GM12891 (cell line): ENCODE measurements around the gene IPO9.
"Not testable (repeated sequence)": the region's sequence is repeated elsewhere in the genome, so short reads cannot be mapped to it uniquely, and the experiment has no call there.

ENCODE experiments used
- DNase-seq: peaks from one replicate; pipeline ENCODE4 v3.0.0; 2011; ENCODE audit warnings: low spot score; ENCODE audit not compliant: insufficient read length
- FAIRE-seq: peaks from 2 replicates; lab custom pipeline; 2011; peaks lifted over from hg19 to GRCh38; lab: Jason Lieb, UNC
- PAX5 ChIP-seq: IDR thresholded peaks from 2 replicates; pipeline ENCODE4 v1.6.1; 2011; ENCODE audit warnings: low read length, moderate library complexity, mild to moderate bottlenecking; ENCODE audit not compliant: insufficient read depth, severe bottlenecking
- POLR2A ChIP-seq: IDR thresholded peaks from 2 replicates; pipeline ENCODE4 v1.6.1; 2011; ENCODE audit warnings: low read depth, low read length, control low read depth
- POLR2AphosphoS5 ChIP-seq: IDR thresholded peaks from 2 replicates; pipeline ENCODE4 v1.6.1; 2011; ENCODE audit warnings: low read depth, low read length, control low read depth
- POU2F2 ChIP-seq: IDR thresholded peaks from 2 replicates; pipeline ENCODE4 v1.6.1; 2011; ENCODE audit warnings: low read depth, mild to moderate bottlenecking, control low read depth, low read length, moderate library complexity
- SPI1 ChIP-seq: IDR thresholded peaks from 2 replicates; pipeline ENCODE4 v1.6.1; 2011; ENCODE audit warnings: low read depth, low read length, control low read depth
- TAF1 ChIP-seq: IDR thresholded peaks from 2 replicates; pipeline ENCODE4 v1.6.1; 2011; ENCODE audit warnings: low read depth, low read length, control low read depth

Gene IPO9

DNA sequence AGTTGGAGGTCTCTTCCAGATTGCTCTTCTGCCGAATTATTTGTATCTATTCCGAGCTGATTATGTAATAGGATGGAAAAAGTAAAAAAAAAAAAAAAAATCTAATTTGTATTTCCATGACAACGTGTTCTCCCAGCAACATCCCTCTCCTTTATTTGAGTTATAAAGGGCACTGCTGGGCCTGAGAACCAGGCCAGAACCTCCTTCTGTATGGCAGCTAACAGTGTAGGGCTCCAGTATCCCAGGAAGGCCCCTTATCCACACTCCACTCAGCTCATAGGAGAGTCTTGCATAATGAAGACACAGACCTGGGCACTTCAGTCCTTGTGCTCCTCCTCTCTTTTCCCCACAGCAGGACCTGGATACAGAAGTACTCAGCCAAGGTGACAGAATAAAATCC, 3.7 kb upstream of the IPO9 start:
- no peak for DNase-seq
- TF ChIP-seq SPI1 (no peak), POLR2AphosphoS5 (no peak), POLR2A (no peak), POU2F2 (no peak), PAX5 (no peak), TAF1 (no peak)
- FAIRE-seq = no peak

- FAIRE-seq = no peak
- TF ChIP-seq SPI1 (no peak), POLR2AphosphoS5 (no peak), PAX5 (no peak)
- DNase-seq = no peak
Measured at GRCh38 chr1:201826830-201827229, 2.1 kb upstream of the IPO9 start.

GRCh38 chr1:201827321-201828216, 1.4 kb upstream of the IPO9 start:
- FAIRE-seq (no peak), DNase-seq (no peak)
- no peak for TF ChIP-seq POLR2A
- TF ChIP-seq SPI1 = no peak
- no peak for TF ChIP-seq POU2F2
- no peak for TF ChIP-seq PAX5
- no peak for TF ChIP-seq TAF1
- no peak for TF ChIP-seq POLR2AphosphoS5

GRCh38 chr1:201828217-201828819, 639 bp upstream of the IPO9 start:
- no peak for FAIRE-seq
- no peak for DNase-seq
- TF ChIP-seq POU2F2 = no peak

- TF ChIP-seq POLR2AphosphoS5 (no peak), TAF1 (no peak), POU2F2 (no peak), PAX5 (no peak), POLR2A (no peak), SPI1 (no peak)
- FAIRE-seq = no peak
- DNase-seq = no peak
Measured at GRCh38 chr1:201831371-201831770, 2.4 kb downstream of the IPO9 start.

DNA sequence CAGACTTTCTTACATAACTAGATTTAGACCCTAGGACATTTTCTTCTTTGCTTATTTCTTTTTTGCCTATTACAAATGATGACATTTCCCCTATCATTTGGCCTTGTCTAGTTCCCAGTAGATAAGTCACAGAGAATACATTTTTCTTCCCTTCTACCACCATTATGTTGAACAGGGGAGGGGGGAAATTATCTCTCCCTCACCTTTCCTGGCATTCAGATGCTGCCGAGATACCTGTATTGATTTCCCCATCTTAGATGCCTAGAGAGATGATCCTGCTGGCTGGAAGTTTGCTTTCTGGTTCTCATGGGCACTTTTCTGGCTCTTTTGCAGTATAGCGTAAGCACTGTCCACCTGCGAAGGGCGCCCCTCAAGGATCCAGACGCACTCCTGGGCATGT, 5.7 kb downstream of the IPO9 start:
- no peak for TF ChIP-seq PAX5
- FAIRE-seq = no peak
- DNase-seq = no peak

DNA sequence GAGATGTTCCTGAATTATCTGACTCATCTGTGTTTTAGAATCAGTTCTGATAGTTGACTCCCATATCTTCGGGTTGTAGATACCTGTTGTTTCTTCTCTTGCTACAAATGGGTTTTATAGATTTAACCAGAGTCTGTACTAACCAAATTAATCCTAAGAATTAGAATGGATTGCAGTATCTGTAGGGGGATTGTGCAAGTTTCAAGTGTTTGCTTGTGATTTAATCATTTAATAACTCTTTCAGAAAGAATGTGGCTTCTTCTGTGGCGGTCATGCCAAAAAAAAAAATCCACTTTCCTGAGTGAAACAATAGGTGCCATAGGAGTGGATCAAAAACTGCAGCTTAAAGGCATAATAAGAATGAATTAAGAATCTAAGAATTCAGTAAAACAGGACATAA, 9.4 kb downstream of the IPO9 start:
- FAIRE-seq = no peak
- no peak for TF ChIP-seq PAX5
- no peak for TF ChIP-seq TAF1
- TF ChIP-seq POLR2AphosphoS5 = no peak
- no peak for TF ChIP-seq POU2F2
- TF ChIP-seq SPI1 = no peak
- TF ChIP-seq POLR2A = no peak

DNA sequence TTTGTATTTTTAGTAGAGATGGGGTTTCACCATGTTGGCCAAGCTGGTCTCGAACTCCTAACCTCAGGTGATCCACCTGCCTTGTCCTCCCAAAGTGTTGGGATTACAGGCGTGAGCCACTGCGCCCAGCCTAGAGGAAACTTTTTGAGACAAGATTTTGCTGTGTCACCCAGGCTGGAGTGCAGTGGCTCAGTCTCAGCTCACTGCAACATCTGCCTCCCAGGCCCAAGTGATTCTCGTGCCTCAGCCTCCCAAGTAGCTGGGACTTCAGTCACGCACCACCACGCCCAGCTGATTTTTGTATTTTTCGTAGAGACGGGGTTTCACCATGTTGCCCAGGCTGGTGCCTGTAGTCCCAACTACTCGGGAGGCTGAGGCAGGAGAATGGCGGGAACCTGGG, 10.1 kb downstream of the IPO9 start:
- DNase-seq, FAIRE-seq: not testable (repeated sequence)

More for the DNA sequence above, 9.4 kb downstream of the IPO9 start:
- no peak for DNase-seq

- no peak for DNase-seq
- TF ChIP-seq POLR2AphosphoS5 (no peak), POLR2A (no peak), TAF1 (no peak), PAX5 (no peak), SPI1 (no peak), POU2F2 (no peak)
- FAIRE-seq = no peak
Measured at GRCh38 chr1:201840055-201840454, 11.1 kb downstream of the IPO9 start.

- no peak for FAIRE-seq
- no peak for TF ChIP-seq SPI1
- no peak for TF ChIP-seq TAF1
- TF ChIP-seq PAX5 = no peak
- TF ChIP-seq POLR2AphosphoS5 = no peak
- no peak for TF ChIP-seq POU2F2
- no peak for TF ChIP-seq POLR2A
Measured at GRCh38 chr1:201840490-201840889, 11.5 kb downstream of the IPO9 start.

More at GRCh38 chr1:201840490-201840889, 11.5 kb downstream of the IPO9 start:
- no peak for DNase-seq
